GM10266 (cell line): Measurements from ENCODE around the gene SLC66A1.

Experiments used
- DNase-seq: peaks from one replicate; pipeline ENCODE4 v3.0.0; 2012; ENCODE audit errors: extremely low spot score
- TF ChIP-seq, protein P1 (sequence below): IDR thresholded peaks from 2 replicates; pipeline ENCODE4 v1.5.1; 2012; ENCODE audit warnings: mild to moderate bottlenecking, low read depth; ENCODE audit not compliant: control insufficient read depth, insufficient read depth; ENCODE audit errors: missing control alignments

Gene SLC66A1

DNA sequence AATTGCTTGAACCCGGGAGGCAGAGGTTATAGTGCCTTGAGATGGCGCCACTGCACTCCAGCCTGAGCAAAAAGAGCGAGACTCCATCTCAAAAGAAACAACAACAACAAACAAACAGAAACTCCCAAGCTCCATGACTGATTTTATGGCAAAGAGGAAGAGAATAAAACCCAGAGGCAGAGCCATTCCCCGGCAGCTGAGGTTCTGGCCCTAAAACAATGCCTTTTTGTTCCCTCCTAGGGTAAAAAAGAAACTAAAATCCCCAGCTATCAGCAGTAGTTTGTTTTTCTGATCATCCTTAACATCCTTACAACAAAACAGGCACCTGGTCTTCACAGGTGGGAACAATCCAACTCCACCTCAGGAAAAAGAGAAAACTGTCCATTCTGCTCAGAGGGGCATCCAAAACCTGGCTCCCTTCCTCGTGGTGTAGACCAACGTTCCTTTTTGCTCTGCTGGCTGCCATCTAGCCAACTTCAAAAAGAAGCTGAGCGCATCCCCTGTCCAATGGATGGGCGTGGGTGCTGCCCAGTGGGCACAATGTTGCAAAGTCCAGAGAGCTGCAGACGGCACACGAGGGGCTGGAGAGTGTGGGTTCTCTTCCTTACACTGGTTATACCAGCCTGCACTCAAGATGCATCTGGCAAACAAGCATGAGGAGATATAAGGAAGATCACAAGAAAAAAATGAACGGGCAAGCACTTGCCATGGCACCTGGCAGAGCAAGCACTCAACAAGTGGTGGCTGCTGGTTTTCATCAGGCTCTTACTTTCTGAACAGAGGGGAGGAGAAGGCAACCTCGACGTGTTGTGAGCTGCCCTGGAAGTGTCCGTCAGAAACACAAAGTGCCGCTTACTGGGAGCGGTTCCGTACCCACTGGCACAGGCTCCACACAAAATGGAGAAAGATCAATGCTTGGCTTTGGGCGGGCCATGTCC, 54.7 kb downstream of the SLC66A1 start:
- no peak for DNase-seq
- TF ChIP-seq, protein P1, sequence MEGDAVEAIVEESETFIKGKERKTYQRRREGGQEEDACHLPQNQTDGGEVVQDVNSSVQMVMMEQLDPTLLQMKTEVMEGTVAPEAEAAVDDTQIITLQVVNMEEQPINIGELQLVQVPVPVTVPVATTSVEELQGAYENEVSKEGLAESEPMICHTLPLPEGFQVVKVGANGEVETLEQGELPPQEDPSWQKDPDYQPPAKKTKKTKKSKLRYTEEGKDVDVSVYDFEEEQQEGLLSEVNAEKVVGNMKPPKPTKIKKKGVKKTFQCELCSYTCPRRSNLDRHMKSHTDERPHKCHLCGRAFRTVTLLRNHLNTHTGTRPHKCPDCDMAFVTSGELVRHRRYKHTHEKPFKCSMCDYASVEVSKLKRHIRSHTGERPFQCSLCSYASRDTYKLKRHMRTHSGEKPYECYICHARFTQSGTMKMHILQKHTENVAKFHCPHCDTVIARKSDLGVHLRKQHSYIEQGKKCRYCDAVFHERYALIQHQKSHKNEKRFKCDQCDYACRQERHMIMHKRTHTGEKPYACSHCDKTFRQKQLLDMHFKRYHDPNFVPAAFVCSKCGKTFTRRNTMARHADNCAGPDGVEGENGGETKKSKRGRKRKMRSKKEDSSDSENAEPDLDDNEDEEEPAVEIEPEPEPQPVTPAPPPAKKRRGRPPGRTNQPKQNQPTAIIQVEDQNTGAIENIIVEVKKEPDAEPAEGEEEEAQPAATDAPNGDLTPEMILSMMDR = no peak

DNA sequence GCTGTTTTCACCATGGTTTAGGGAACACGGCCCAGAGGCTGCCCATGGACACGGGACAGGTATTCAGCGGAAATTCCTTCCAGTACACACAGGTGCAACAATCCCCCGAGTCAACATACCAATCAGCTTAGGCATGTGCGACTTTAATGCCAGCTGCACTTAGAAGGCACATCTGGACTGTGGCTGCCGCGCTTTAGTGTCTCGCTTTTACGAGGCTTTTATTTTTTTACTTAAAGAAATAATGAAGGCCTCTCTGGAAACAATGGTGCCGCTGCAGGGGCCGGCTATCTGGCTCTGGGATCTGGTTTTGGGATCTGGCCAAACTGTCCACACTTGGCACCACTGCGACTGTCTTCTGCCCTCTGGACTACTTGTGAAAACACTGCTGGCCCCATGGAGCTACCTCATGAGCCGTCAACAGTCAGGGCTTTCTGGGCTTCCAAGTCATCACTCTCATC, 55.5 kb downstream of the SLC66A1 start:
- DNase-seq = no peak
- TF ChIP-seq, protein P1 = no peak

DNA sequence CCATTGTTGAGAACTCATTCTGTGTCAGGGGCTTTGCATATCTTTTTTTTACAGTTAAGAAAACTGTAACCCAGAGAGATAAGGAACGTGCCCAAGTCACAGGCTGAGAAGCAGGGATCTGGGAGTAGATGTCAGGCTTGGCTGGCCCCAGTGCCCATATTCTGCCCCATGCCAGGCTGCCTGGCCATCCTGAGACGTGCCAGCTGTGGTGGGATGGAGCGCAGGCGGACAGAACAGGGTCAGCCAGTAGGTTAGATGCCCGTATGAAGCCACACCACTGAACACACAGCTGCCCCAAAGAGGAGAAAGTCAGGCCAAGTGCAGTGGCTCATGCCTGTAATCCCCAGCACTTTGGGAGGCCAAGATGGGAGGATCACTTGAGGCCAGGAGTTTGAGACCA, 55.9 kb downstream of the SLC66A1 start:
- TF ChIP-seq, protein P1 = no peak
- DNase-seq = no peak

DNA sequence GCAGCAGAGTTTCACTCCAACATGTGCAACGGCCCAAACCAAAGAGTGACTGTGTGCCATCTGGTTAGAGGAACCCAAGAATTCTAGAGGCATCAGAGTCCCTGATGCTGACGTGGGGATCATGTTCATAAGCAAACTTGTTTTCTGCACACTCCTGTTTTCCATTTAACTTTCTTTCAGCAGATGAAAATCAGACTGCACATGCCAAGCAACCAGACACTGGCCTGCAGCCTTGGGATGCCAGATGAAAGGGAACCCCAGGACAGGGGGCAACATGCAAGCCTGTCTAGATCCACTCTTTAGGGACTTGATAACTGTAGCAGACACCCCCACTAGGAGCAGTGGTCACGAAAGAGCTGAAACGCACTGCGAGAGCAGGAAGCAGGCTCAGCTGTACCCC, 56.8 kb downstream of the SLC66A1 start:
- TF ChIP-seq, protein P1 = no peak
- no peak for DNase-seq

DNA sequence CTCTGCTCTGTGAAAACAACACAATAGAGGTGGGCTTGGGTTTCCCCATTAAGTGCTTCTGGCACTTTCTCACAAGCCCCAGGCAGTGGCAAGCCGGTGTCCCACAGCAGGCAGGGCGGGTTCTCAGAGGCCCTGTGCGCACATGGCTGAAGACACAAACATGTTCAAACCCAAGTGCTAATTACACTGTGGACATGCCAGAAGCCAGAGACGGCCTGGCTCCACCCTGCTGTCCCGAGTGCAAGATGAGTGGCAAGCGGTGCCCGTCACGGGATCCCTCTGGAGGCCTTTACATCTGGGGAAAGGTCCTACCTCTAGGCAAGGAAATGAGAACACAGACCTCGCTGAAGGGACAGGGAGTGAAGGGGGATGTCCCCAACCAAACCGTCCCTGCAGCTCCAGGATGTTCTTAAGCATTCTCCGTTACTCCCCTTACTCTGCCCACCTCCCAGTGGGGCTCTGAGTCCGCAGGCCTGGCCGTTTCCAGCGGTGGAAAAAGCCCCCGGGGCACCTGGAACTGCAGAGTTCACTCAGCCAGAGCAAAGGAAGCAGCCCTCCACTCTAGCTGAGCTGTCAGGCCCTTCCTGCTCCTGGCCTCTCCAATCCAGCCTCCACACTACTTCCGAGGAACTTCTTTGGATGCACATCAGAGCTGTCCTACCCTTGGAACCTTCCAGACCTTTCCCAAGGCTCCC, 57.4 kb downstream of the SLC66A1 start:
- TF ChIP-seq, protein P1 = no peak
- no peak for DNase-seq

DNA sequence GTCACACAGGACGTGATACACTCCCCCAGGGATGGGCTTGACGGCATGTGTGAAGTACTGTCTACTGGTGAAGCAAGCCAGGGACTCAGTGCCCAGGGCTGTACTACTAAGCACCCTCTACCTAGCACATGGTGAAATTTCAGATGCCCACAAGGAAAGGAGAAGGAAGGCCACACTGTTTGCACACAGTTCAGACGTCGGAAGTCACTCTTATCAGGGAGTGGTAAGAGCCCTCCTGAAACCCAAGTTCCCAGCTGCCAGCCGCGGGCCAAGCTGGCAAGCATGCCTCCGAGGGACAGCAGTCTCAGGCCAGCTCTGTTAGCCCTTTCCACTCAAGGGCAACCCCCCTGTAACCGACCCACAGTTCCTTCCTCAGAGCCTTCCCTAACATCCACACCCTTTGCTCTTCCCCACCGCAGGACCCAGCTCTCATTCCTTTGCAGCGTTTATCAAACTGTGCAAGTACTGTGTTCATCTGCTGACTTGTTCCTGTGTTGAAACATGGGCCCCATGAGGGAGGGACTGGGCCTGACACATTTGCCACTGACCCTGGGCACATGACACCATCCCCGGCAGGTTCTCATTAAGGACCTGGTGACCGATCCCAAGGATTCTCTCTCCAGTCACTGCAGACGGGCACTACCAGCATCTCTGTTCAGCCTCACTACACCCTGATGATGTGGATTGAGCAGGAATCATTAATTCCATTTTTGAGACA, 58.5 kb downstream of the SLC66A1 start:
- TF ChIP-seq, protein P1 = no peak
- no peak for DNase-seq
